IMR-90 (cell line): ENCODE data around the gene CEBPA. TPM values are rescaled to one million over a fixed set of nuclear protein-coding genes. Genes with fewer than 3 reads are reported as not detected.

ENCODE experiments used
- ATAC-seq: fragments of 200-7000 bp; cut with Tn5 transposase; 2 replicates; pipeline ENCODE4 v1.9.1; 2020; ENCODE audit warnings: low read depth, mild to moderate bottlenecking, moderate library complexity
- BruUV-seq: library from RNA; stranded (reverse); fragments of 400-500 nt; replicated peaks from 2 replicates; lab custom pipeline; 2021; lab: Mats Ljungman, UMichigan
- CTCF ChIA-PET: fragments of 300-600 bp; formaldehyde crosslinking; extraction: SDS; loops from one replicate; lab custom pipeline; 2021; ENCODE audit warnings: antibody characterized with exemption; lab: Yijun Ruan, JAX
- POLR2A ChIA-PET: fragments of 300-600 bp; sonication (Branson Sonifier 250); formaldehyde crosslinking; loops from one replicate; lab custom pipeline; 2022; ENCODE audit warnings: antibody characterized with exemption; ENCODE audit not compliant: unreplicated experiment; lab: Charles Lee
- DNase-seq: peaks from one replicate; pipeline ENCODE4 v3.0.0; 2013
- H2AFZ ChIP-seq: replicated peaks from 2 replicates; pipeline ENCODE3; 2013; ENCODE audit warnings: low read length, mild to moderate bottlenecking; ENCODE audit not compliant: poor library complexity
- H2AK5ac ChIP-seq: 2 replicates; pipeline ENCODE4 v1.6.1; 2013; ENCODE audit warnings: low read depth, low read length, inconsistent platforms
- H2AK9ac ChIP-seq: replicated peaks from 2 replicates; pipeline ENCODE3; 2013; ENCODE audit warnings: mild to moderate bottlenecking, low read depth, low read length, moderate library complexity; ENCODE audit not compliant: poor library complexity
- H2BK120ac ChIP-seq: 2 replicates; pipeline ENCODE4 v1.6.1; 2013; ENCODE audit warnings: low read depth, low read length, inconsistent platforms
- H2BK15ac ChIP-seq: 3 replicates; pipeline ENCODE4 v1.6.1; 2013; ENCODE audit warnings: low read depth, low read length, inconsistent platforms
- H2BK20ac ChIP-seq: 2 replicates; pipeline ENCODE4 v1.6.1; 2013; ENCODE audit warnings: low read depth, mild to moderate bottlenecking, inconsistent platforms, low read length, moderate library complexity
- H2BK5ac ChIP-seq: 2 replicates; pipeline ENCODE4 v1.6.1; 2013; ENCODE audit warnings: mild to moderate bottlenecking, low read depth, low read length, inconsistent platforms; ENCODE audit not compliant: poor library complexity, severe bottlenecking
- H3K14ac ChIP-seq: replicated peaks from 2 replicates; pipeline ENCODE4 v1.6.1; 2013; ENCODE audit warnings: low read depth, low read length, inconsistent platforms
- H3K18ac ChIP-seq: 2 replicates; pipeline ENCODE4 v1.6.1; 2013; ENCODE audit warnings: low read depth, low read length, control low read depth
- H3K23ac ChIP-seq: 2 replicates; pipeline ENCODE4 v1.6.1; 2013; ENCODE audit warnings: low read depth, low read length, inconsistent platforms
- H3K27ac ChIP-seq: 2 replicates; pipeline ENCODE4 v1.5.1; 2013; ENCODE audit warnings: mild to moderate bottlenecking, control low read depth, low read length; ENCODE audit not compliant: insufficient read depth
- H3K27me3 ChIP-seq: 2 replicates; pipeline ENCODE4 v1.6.1; 2013; ENCODE audit warnings: low read length; ENCODE audit not compliant: control insufficient read depth, insufficient read depth
- H3K36me3 ChIP-seq: 2 replicates; pipeline ENCODE4 v1.6.1; 2013; ENCODE audit warnings: low read length, mixed read lengths; ENCODE audit not compliant: control insufficient read depth, insufficient read depth
- H3K4ac ChIP-seq: 2 replicates; pipeline ENCODE4 v1.6.1; 2013; ENCODE audit warnings: low read depth, low read length, inconsistent platforms
- H3K4me1 ChIP-seq: 2 replicates; pipeline ENCODE4 v1.6.1; 2013; ENCODE audit warnings: low read length, mixed read lengths; ENCODE audit not compliant: control insufficient read depth, insufficient read depth
- H3K4me2 ChIP-seq: 2 replicates; pipeline ENCODE4 v1.6.1; 2013; ENCODE audit warnings: low read depth, mild to moderate bottlenecking, control low read depth, low read length, moderate library complexity
- H3K4me3 ChIP-seq: 2 replicates; pipeline ENCODE4 v1.5.1; 2013; ENCODE audit warnings: low read depth, mild to moderate bottlenecking, control low read depth, low read length, moderate library complexity; ENCODE audit not compliant: insufficient read depth
- H3K56ac ChIP-seq: 2 replicates; pipeline ENCODE4 v1.6.1; 2013; ENCODE audit warnings: low read length, inconsistent platforms; ENCODE audit not compliant: insufficient read depth; ENCODE audit errors: extremely low read depth
- H3K79me1 ChIP-seq, 2 experiments: 2 replicates each; pipeline ENCODE4 v1.6.1; 2013; ENCODE audit warnings: low read length in 2 of 2, inconsistent platforms in 1 of 2, low read depth in 1 of 2
- H3K9ac ChIP-seq: 2 replicates; pipeline ENCODE4 v1.6.1; 2013; ENCODE audit warnings: low read depth, low read length, control low read depth
- H3K9me1 ChIP-seq: 2 replicates; pipeline ENCODE4 v1.6.1; 2013; ENCODE audit warnings: low read length, inconsistent platforms; ENCODE audit not compliant: insufficient read depth
- H3K9me3 ChIP-seq: 2 replicates; pipeline ENCODE4 v1.6.1; 2013; ENCODE audit warnings: low read length; ENCODE audit not compliant: control insufficient read depth, insufficient read depth
- H4K20me1 ChIP-seq: 2 replicates; pipeline ENCODE4 v1.6.1; 2013; ENCODE audit warnings: low read length, inconsistent platforms; ENCODE audit not compliant: insufficient read depth
- H4K5ac ChIP-seq: 2 replicates; pipeline ENCODE4 v1.6.1; 2013; ENCODE audit warnings: mild to moderate bottlenecking, low read depth, low read length, control low read depth
- H4K8ac ChIP-seq, 2 experiments: 2 replicates each; pipeline ENCODE4 v1.6.1; 2013; ENCODE audit warnings: low read depth in 2 of 2, low read length in 2 of 2, control low read depth in 1 of 2, inconsistent platforms in 1 of 2
- H4K91ac ChIP-seq: 2 replicates; pipeline ENCODE4 v1.6.1; 2013; ENCODE audit warnings: low read depth, low read length, inconsistent platforms; ENCODE audit not compliant: insufficient read depth
- RCOR1 ChIP-seq: IDR thresholded peaks from 2 replicates; pipeline ENCODE4 v1.6.1; 2012; ENCODE audit warnings: mild to moderate bottlenecking, low read length, improper control_type of control experiment; ENCODE audit not compliant: insufficient replicate concordance
- RFX5 ChIP-seq: IDR thresholded peaks from 2 replicates; pipeline ENCODE4 v1.8.0; 2012; ENCODE audit warnings: low read depth, mild to moderate bottlenecking, low read length, moderate library complexity
- WGBS, 2 experiments: methylation state at CpG; one replicate each; pipeline versions ENCODE4 v1.1.5 to v1.1.7; 2013; ENCODE audit warnings: missing lambda C conversion rate in 2 of 2; ENCODE audit not compliant: insufficient read length in 1 of 2; ENCODE audit errors: extremely low coverage in 2 of 2; 5-methylcytosine and 5-hydroxymethylcytosine counted together
- dilution Hi-C: fragments of 300-500 bp; cut with HindIII; formaldehyde crosslinking; loops from one replicate; pipeline ENCODE4 v1.14.3; 2018; ENCODE audit warnings: low sequenced_read_pairs; ENCODE audit not compliant: unreplicated experiment
- in situ Hi-C: fragments of 300-500 bp; cut with MboI; formaldehyde crosslinking; loops from 3 replicates; pipeline ENCODE4 v1.14.3; 2019; ENCODE audit warnings: low sequenced_read_pairs, inconsistent platforms, mixed read lengths
- intact Hi-C: fragments of 100-400 bp; cut with micrococcal nuclease; formaldehyde crosslinking; loops from 2 replicates; pipeline ENCODE4 v1.10.0; 2022
- polyA plus RNA-seq, 3 experiments: library from polyadenylated mRNA; depleted of rRNA; stranded (reverse); fragments of >200 nt; gene quantifications; 2 replicates each; pipeline ENCODE4 v1.2.3, GENCODE V29; 2012; ENCODE audit warnings: low replicate concordance in 1 of 3
- total RNA-seq: library from RNA; depleted of rRNA; stranded (reverse); fragments of >200 nt; gene quantifications from 2 replicates; pipeline ENCODE4 v1.2.3, GENCODE V29; 2012

CEBPA gene
- total and polyA plus RNA-seq, 2 of the 4 experiments (the other 2 are of a cell fraction): under 0.01 to 0.09 TPM

GRCh38 chr19:33296488-33296971, 5.8 kb downstream of the CEBPA start:
- BruUV-seq: no TSS peak
- no peaks in the 10 kb centered on the region for H4K20me1 ChIP-seq
- H3K4me3 ChIP-seq: no peak overlapping the region
- H3K9ac ChIP-seq: no peak overlapping the region
- dilution Hi-C loops (no loop called here), intact Hi-C loops (no loop called here), in situ Hi-C loops (no loop called here)
- TF ChIP-seq RFX5 (no peak), RCOR1 (no peak)
- no peaks in the 10 kb centered on the region for H3K9me3 ChIP-seq
- H2AFZ ChIP-seq: no peak overlapping the region
- H4K91ac ChIP-seq: no peak overlapping the region
- no peak overlapping the region for H3K56ac ChIP-seq
- H2AK5ac ChIP-seq: no peak overlapping the region
- H3K79me1 ChIP-seq: no peaks in the 10 kb centered on the region
- no CpG with 5 or more reads among the region's 14 CpGs for WGBS, 2 experiments
- H3K4me1 ChIP-seq: peaks cover 3% of the 10 kb centered on the region; the same call in 1 of the 2 replicates
- no peak overlapping the region for H3K18ac ChIP-seq
- H3K9me1 ChIP-seq: no peaks in the 10 kb centered on the region
- no peak overlapping the region for H2BK120ac ChIP-seq
- peaks cover 65% of the 10 kb centered on the region for H3K27me3 ChIP-seq
- no peak overlapping the region for H2AK9ac ChIP-seq
- no peak overlapping the region for H4K8ac ChIP-seq
- H3K27ac ChIP-seq: no peak overlapping the region
- no peak overlapping the region for H2BK5ac ChIP-seq
- no peak overlapping the region for H3K4me2 ChIP-seq
- no peak overlapping the region for H3K14ac ChIP-seq
- ChIA-PET CTCF (no interaction called here), POLR2A (interaction anchor here (0.5 kb wide), 1 partner anchor 274 kb away, joined by 17 read pairs; no protein-coding TSS in a partner anchor)
- H2BK20ac ChIP-seq: no peak overlapping the region
- no peak overlapping the region for H3K4ac ChIP-seq
- no peak for DNase-seq
- no peak overlapping the region for H4K5ac ChIP-seq
- no peak for ATAC-seq
- no peak overlapping the region for H2BK15ac ChIP-seq
- no peak overlapping the region for H3K23ac ChIP-seq
- H3K36me3 ChIP-seq: no peaks in the 10 kb centered on the region
